Activated CD4-positive, CD25-positive, alpha-beta regulatory T cell treated with anti-CD3 and anti-CD28 coated beads, Interleukin-2, amount 50 U/mL, for 24 hours (primary cell): ENCODE data around the gene CRHR1.
"Not testable (repeated sequence)": the region's sequence is repeated elsewhere in the genome, so short reads cannot be mapped to it uniquely, and the experiment has no call there.

Source experiments
- ATAC-seq, 2 donors: fragments of 150-1000 bp; cut with Tn5 transposase; one replicate each; pipeline ENCODE4 v1.10.0; 2021; ENCODE audit warnings: mild to moderate bottlenecking in 1 of 2, moderate library complexity in 1 of 2

Gene CRHR1

GRCh38 chr17:45784293-45784740 lies at the start of gene CRHR1:
CRHR1 (plus strand) TSS chr17:45784320; CDS start chr17:45784545, 225 bp downstream.
- ATAC-seq: peak in 1 of 2 donors; percentile 24

- no peak for ATAC-seq
Observed at GRCh38 chr17:45734598-45734997, 49.5 kb upstream of the CRHR1 start.

- no peak for ATAC-seq
Observed at GRCh38 chr17:45735488-45735887, 48.6 kb upstream of the CRHR1 start.

- no peak for ATAC-seq
Observed at GRCh38 chr17:45739786-45740185, 44.3 kb upstream of the CRHR1 start.

- no peak for ATAC-seq
Observed at GRCh38 chr17:45740553-45741330, 43.4 kb upstream of the CRHR1 start.

GRCh38 chr17:45742251-45742650 lies 41.9 kb upstream of the CRHR1 start:
- ATAC-seq: no peak

GRCh38 chr17:45743626-45744326 lies 40.3 kb upstream of the CRHR1 start:
- ATAC-seq: no peak

- not testable (repeated sequence) for ATAC-seq
Observed at GRCh38 chr17:45744826-45745225, 39.3 kb upstream of the CRHR1 start.

- no peak for ATAC-seq
Observed at GRCh38 chr17:45745601-45746494, 38.3 kb upstream of the CRHR1 start.

GRCh38 chr17:45747911-45748310 lies 36.2 kb upstream of the CRHR1 start:
- no peak for ATAC-seq

GRCh38 chr17:45748731-45749310 lies 35.3 kb upstream of the CRHR1 start:
- ATAC-seq: no peak

GRCh38 chr17:45749831-45750335 lies 34.2 kb upstream of the CRHR1 start:
- ATAC-seq: no peak

GRCh38 chr17:45750779-45751440 lies 33.2 kb upstream of the CRHR1 start:
- ATAC-seq: no peak

GRCh38 chr17:45751466-45751865 lies 32.7 kb upstream of the CRHR1 start:
- no peak for ATAC-seq

- no peak for ATAC-seq
Observed at GRCh38 chr17:45752246-45752645, 31.9 kb upstream of the CRHR1 start.

GRCh38 chr17:45753645-45754225 lies 30.4 kb upstream of the CRHR1 start:
- no peak for ATAC-seq

GRCh38 chr17:45755050-45755449 lies 29.1 kb upstream of the CRHR1 start:
- ATAC-seq: no peak

GRCh38 chr17:45756266-45756991 lies 27.7 kb upstream of the CRHR1 start:
- ATAC-seq: no peak

- ATAC-seq: no peak
Observed at GRCh38 chr17:45757431-45758218, 26.5 kb upstream of the CRHR1 start.

GRCh38 chr17:45758544-45758943 lies 25.6 kb upstream of the CRHR1 start:
- ATAC-seq: no peak
